ENCODE data around the gene NPHP4.

Gene NPHP4

GRCh38 chr1:5981009-5981380, 11.2 kb downstream of the NPHP4 start:
- Histone ChIP-seq H3K4me2 (ENCODE audit: low read length) (no peak overlapping the region), H4K20me1 (ENCODE audit: control insufficient read depth, insufficient read depth, low read depth, low read length) (no peaks in the 10 kb centered on the region), H3K36me3 (ENCODE audit: control insufficient read depth, low read length) (peaks cover 2% of the 10 kb centered on the region), H3K4me3 (ENCODE audit: low read length) (no peak overlapping the region), H3K27ac (ENCODE audit: low read depth, low read length) (no peak overlapping the region), H3K27me3 (ENCODE audit: control insufficient read depth, low read length) (no peaks in the 10 kb centered on the region), H3K9me2 (replicated peaks; ENCODE audit: control insufficient read depth, low read length) (no peaks in the 10 kb centered on the region), H3K4me1 (ENCODE audit: control insufficient read depth, low read length) (peaks cover 10% of the 10 kb centered on the region), H3F3A (ENCODE audit: control insufficient read depth, insufficient read depth) (no peaks in the 10 kb centered on the region), H3K79me2 (ENCODE audit: control insufficient read depth, low read length) (no peaks in the 10 kb centered on the region), H3K9me3 (ENCODE audit: control insufficient read depth, insufficient read depth, low read length) (no peaks in the 10 kb centered on the region)
- TF ChIP-seq EZH2phosphoT487 (IDR thresholded peaks at IDR 0.05; ENCODE audit: borderline replicate concordance, low read length) (no peak), CTCF (IDR thresholded peaks at IDR 0.05; ENCODE audit: low read depth, low read length, poor library complexity, severe bottlenecking) (no peak)

- Histone ChIP-seq H3F3A (ENCODE audit: control insufficient read depth, insufficient read depth) (no peaks in the 10 kb centered on the region), H3K4me1 (ENCODE audit: control insufficient read depth, low read length) (peaks cover 14% of the 10 kb centered on the region), H3K9me2 (replicated peaks; ENCODE audit: control insufficient read depth, low read length) (no peaks in the 10 kb centered on the region), H3K4me3 (ENCODE audit: low read length) (no peak overlapping the region), H3K9me3 (ENCODE audit: control insufficient read depth, insufficient read depth, low read length) (no peaks in the 10 kb centered on the region), H3K27ac (ENCODE audit: low read depth, low read length) (no peak overlapping the region), H3K27me3 (ENCODE audit: control insufficient read depth, low read length) (no peaks in the 10 kb centered on the region), H3K79me2 (ENCODE audit: control insufficient read depth, low read length) (no peaks in the 10 kb centered on the region), H4K20me1 (ENCODE audit: control insufficient read depth, insufficient read depth, low read depth, low read length) (no peaks in the 10 kb centered on the region), H3K36me3 (ENCODE audit: control insufficient read depth, low read length) (no peaks in the 10 kb centered on the region), H3K4me2 (ENCODE audit: low read length) (no peak overlapping the region)
- TF ChIP-seq CTCF (IDR thresholded peaks at IDR 0.05; ENCODE audit: low read depth, low read length, poor library complexity, severe bottlenecking) (peak; percentile 34), EZH2phosphoT487 (IDR thresholded peaks at IDR 0.05; ENCODE audit: borderline replicate concordance, low read length) (no peak)
These were observed 11.8 kb downstream of the NPHP4 start for GRCh38 chr1:5980314-5981008.

- no peak overlapping the region for H3K4me2 ChIP-seq (ENCODE audit: low read length)
- H3K4me1 ChIP-seq (ENCODE audit: control insufficient read depth, low read length), result peaks cover 16% of the 10 kb centered on the region
- H3K36me3 ChIP-seq (ENCODE audit: control insufficient read depth, low read length), result no peaks in the 10 kb centered on the region
- H3K27me3 ChIP-seq (ENCODE audit: control insufficient read depth, low read length), result no peaks in the 10 kb centered on the region
- TF ChIP-seq EZH2phosphoT487 (IDR thresholded peaks at IDR 0.05; ENCODE audit: borderline replicate concordance, low read length) (no peak), CTCF (IDR thresholded peaks at IDR 0.05; ENCODE audit: low read depth, low read length, poor library complexity, severe bottlenecking) (no peak)
- H3K9me2 ChIP-seq (replicated peaks; ENCODE audit: control insufficient read depth, low read length), result no peaks in the 10 kb centered on the region
- H3K4me3 ChIP-seq (ENCODE audit: low read length), result no peak overlapping the region
- H3K9me3 ChIP-seq (ENCODE audit: control insufficient read depth, insufficient read depth, low read length), result no peaks in the 10 kb centered on the region
- H3K79me2 ChIP-seq (ENCODE audit: control insufficient read depth, low read length), result no peaks in the 10 kb centered on the region
- no peak overlapping the region for H3K27ac ChIP-seq (ENCODE audit: low read depth, low read length)
- no peaks in the 10 kb centered on the region for H3F3A ChIP-seq (ENCODE audit: control insufficient read depth, insufficient read depth)
- H4K20me1 ChIP-seq (ENCODE audit: control insufficient read depth, insufficient read depth, low read depth, low read length), result no peaks in the 10 kb centered on the region
These were observed 12.5 kb downstream of the NPHP4 start for GRCh38 chr1:5979536-5980313.
